Tibial nerve (tissue), 3 donors: ENCODE data around the gene PKP1.

Experiments used
- CTCF ChIP-seq, 5 experiments: fragments of 200-600 bp in 3 of 5; fragments of 450-650 bp in 2 of 5; sonication (generic) in 3 of 5; IDR thresholded peaks; one replicate each; pipeline ENCODE4 v1.5.1; 2016 to 2019; ENCODE audit warnings: antibody characterized with exemption in 5 of 5, mild to moderate bottlenecking in 3 of 5, moderate library complexity in 2 of 5
- POLR2A ChIP-seq, 2 donors: fragments of 450-650 bp; IDR thresholded peaks; one replicate each; pipeline ENCODE4 v1.6.1; 2017; ENCODE audit warnings: antibody characterized with exemption in 2 of 2, mild to moderate bottlenecking in 2 of 2, moderate library complexity in 2 of 2

GRCh38 chr1:201345081-201345355 lies 61.7 kb downstream of the PKP1 start:
- TF ChIP-seq CTCF (IDR thresholded peaks at IDR 0.05) (no peak), POLR2A (IDR thresholded peaks at IDR 0.05) (no peak)
